ACHN (cell line): ENCODE measurements around the gene URI1.
"Not testable (repeated sequence)": the region's sequence is repeated elsewhere in the genome, so short reads cannot be mapped to it uniquely, and the experiment has no call there.

Experiments
- DNase-seq: peaks from one replicate; pipeline ENCODE4 v3.0.0-alpha.2; 2015
- in situ Hi-C: cut with HindIII; loops from 2 replicates; pipeline ENCODE4 v1.10.0; 2017; ENCODE audit warnings: low sequenced_read_pairs, low pct_ligation_motif_present, low pct_unique_long_range_greater_than_20kb

The URI1 gene

DNA sequence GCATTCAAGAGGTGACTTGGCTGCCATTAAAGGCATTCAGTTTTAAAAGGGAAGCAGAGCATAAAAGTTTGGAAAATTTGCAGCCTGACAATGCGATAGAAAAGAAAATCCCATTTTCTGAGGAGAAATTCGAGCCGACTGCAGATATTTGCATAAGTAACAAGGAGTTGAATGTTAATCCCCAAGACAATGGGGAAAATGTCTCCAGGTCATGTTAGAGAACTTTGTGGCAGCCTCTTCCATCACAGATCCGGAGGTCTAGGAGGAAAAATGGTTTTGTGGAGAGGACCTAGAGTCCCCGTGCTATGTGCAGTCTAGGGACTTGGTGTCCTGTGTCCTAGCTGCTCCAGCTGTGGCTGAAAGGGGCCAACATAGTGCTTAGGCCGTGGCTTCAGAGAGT, 99.9 kb downstream of the URI1 start:
- DNase-seq, in situ Hi-C loops: not testable (repeated sequence)

GRCh38 chr19:30043008-30043407, 101.0 kb downstream of the URI1 start:
- DNase-seq, in situ Hi-C loops: not testable (repeated sequence)

- no peak for DNase-seq
- in situ Hi-C loops = no loop called here
Observed at GRCh38 chr19:30044273-30045248, 102.5 kb downstream of the URI1 start.

DNA sequence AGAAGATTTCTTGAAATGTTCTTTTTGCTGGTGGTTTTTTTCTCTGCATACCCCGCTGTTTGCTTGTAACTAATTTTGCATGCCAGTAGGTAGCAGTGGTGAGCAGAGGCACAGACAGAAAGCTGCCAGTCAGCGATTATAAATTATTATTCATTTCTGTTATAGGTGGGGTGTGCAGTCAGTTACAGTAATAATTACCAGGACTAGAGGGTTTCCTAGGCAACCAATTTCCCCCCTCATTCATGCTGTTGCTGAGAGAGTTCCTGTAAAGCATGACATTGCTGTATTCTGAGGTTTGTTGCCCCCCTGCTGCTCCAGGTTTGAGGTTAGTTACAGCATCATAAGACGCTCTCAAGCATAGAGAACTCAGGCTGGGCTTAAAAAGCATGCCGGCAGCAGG, 104.5 kb downstream of the URI1 start:
- in situ Hi-C loops = no loop called here
- DNase-seq = peak; percentile 8

DNA sequence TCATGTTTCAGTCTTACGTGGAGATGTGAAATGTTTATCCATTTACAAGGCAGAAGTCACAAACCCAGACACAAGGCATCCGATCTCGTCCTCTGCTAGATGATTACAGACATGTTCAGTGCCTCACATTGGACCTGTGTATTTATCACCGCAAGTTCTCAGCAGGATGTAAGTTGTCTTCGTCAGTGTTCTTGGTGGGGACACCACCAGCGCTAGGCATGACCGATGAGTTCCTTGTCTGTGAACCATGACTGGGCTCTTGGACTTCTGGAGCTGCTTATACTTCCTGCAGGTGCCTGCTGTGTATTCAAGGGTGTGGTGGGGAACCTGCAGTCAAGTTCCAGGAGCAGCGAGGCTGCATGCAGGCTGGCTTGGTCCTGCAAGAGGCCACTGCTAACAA, 105.4 kb downstream of the URI1 start:
- in situ Hi-C loops = no loop called here
- no peak for DNase-seq

DNA sequence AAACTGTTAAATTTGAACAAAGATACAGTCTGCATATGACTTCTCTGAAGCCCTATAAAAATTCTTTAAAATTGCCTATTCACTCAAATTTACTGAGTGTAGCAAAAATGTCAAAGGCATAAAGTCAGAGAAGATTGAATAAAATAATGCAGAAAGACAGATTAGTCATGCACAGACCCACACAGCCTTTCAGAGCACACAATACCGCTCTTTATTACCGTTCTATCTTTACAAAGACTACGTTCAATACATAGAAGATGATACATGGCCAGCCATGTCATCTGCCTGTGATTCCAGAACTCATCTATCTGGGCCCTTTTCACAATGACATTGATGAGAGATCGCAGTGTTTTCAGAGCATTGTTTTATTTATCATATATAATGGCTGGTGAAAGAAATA, 107.2 kb downstream of the URI1 start:
- in situ Hi-C loops = no loop called here
- no peak for DNase-seq

- in situ Hi-C loops = no loop called here
- no peak for DNase-seq
Observed at GRCh38 chr19:30049846-30050667, 108.0 kb downstream of the URI1 start.

- no peak for DNase-seq
- in situ Hi-C loops = no loop called here
Observed at GRCh38 chr19:30052122-30053075, 110.4 kb downstream of the URI1 start.

DNA sequence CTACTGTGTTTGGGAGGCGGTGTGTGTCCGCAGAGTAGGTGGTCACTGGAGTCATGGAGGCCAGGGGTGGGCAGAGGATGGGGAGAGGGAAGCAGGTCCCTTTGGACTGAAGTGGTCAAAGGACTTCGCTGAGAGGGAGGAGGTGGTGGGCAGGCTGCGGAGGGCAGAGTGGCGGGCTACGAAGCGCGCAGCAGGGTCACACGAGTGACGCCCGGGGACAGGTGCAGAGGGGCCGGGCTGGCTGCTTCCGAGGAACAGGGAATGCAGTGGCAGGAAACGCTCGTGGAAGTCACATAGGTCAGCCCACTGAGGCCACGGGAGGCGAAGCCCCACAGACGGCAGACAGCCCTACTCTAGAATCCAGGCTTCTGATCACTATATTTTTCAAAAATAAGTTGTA, 111.5 kb downstream of the URI1 start:
- in situ Hi-C loops = no loop called here
- DNase-seq = no peak

- DNase-seq = no peak
- in situ Hi-C loops = no loop called here
Observed at GRCh38 chr19:30054210-30054609, 112.2 kb downstream of the URI1 start.

DNA sequence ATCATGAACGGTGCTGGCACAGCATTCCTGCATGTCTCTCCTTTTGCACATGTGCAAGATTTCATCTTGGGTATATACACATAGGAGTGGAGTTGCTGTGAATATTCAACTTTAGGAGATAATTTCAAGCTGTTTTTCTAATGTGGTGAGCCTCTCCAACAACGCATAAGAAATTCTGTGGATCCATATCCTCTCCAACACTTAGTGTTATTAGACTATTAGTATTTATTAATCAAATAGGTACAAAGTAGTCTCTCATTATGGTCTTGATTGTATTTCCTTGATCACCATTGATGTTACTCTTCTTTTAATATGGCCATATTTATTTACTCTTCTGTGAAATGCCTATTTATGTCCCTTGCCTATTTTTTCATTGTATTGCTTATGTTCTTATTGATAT, 114.5 kb downstream of the URI1 start:
- in situ Hi-C loops = no loop called here
- no peak for DNase-seq

- in situ Hi-C loops = no loop called here
- no peak for DNase-seq
Observed at GRCh38 chr19:30059741-30060457, 117.9 kb downstream of the URI1 start.

DNA sequence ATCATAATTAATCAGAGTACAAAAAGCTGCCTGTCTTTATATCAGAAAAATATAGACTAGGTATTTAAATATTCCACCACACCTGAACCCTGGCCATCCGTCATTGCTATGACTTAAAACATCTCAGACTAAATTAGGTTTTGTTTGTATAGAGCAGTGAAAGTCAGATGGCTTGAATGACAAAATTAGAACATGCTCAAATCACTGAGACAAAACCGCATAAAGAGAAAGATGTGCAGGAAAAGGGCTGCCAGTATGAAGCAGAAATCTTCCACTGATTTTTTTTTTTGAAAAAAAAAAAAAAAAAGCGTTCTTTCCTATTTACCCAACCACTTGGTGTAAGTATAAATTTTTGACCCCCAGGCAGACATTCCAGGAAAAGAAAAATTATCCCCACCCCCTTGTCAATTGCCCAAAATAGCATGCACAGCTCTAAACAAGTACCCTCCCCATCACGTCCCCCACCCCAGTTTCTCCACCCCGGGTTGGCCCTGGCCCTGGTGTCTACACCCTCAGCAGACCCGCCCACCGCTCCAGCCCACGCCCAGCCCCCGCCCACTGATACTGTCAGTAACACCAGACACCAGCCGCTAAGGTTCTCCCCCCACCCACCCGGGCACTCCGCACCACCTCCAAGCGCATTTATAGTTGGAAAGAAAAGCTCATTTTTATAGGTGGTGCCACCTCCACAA, 118.6 kb downstream of the URI1 start:
- DNase-seq = no peak
- in situ Hi-C loops = no loop called here

- in situ Hi-C loops = no loop called here
Observed at GRCh38 chr19:30061223-30062064, 119.4 kb downstream of the URI1 start.

GRCh38 chr19:30062065-30062906, 120.2 kb downstream of the URI1 start:
- no peak for DNase-seq
- in situ Hi-C loops = no loop called here

More at GRCh38 chr19:30061223-30062064, 119.4 kb downstream of the URI1 start:
- DNase-seq = no peak
